NCI-H1930 (cell line): ENCODE results near the gene EFNA1.
"Not testable (repeated sequence)": the region's sequence is repeated elsewhere in the genome, so short reads cannot be mapped to it uniquely, and the experiment has no call there.

Source experiments
- DNase-seq, 2 experiments: peaks; one replicate each; lab custom pipeline; 2025; lab: John Stamatoyannopoulos, UW

The EFNA1 gene

DNA sequence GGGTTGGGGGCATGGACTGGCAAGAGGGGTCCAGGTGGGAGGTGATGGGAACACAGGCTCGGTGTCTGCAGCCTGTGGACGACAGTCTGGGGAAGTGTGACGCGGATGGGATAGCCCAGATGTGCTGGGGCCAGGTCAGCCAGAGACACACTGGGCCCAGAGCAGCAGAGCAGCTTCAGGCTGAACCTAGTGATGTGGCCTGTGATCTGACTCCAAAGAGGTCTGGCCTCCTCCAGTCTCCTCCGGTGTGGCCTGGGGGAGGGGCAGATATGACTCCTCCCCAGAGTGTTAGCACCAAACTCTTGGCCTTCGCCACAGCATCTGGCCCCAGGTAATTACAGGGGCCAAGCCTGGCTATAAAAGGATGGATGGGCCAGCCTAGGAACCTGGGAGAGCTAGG lies 35.5 kb upstream of the EFNA1 start:
- no peak for DNase-seq

DNA sequence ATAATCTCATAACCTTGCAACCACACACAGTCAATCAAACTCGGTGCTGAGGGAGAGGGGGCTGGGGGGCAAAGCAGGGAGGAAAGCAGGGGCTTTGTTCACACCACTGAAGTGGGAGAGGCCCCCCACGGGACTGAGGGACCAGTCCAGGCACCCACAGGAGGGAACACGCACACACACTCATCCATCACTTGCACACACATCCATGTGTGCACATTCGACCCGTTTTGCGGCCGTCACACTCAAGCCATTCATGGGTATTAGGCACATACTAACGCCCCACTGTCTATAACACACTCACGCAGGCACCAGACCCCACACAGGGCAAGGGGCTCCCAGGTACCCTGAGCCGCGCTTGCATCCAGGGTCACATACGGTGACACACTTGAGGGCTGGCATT lies 35.0 kb upstream of the EFNA1 start:
- no peak for DNase-seq

DNA sequence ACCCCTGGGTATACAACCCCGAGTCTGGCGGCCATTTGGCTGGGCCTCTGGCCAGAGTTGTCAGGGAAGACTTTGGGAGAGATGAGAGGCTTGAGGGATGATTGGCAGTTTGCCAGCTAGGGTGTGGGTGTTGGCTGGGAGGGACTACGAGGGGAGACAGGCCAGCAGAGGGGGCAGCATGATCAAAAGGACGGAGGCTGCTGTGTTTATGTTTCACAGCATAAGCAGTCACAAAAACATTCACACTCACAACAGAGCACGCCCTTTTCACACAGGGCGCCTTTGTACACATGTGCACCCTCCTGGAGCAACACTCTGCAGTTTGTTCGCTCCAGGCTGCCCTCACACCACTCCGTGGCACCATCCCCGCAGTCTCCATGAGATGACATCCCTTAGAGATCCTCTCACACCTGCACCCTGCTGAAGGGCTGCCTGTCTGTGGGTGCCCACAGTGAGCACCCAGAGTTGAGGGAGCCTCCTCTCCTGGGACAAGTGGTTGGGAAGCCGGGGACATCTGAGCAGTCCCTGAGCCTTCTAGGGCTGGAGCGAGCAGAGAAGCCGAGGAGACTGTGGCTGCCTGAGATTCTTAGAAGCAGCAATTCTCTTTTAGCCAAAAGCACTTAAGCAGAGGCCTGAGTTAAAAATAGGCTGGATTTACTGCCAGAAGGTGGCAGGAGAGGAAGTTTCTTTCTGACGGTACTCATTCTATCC lies 33.6 kb upstream of the EFNA1 start:
- peak in 1 of 2 experiments; percentile 23 for DNase-seq

DNA sequence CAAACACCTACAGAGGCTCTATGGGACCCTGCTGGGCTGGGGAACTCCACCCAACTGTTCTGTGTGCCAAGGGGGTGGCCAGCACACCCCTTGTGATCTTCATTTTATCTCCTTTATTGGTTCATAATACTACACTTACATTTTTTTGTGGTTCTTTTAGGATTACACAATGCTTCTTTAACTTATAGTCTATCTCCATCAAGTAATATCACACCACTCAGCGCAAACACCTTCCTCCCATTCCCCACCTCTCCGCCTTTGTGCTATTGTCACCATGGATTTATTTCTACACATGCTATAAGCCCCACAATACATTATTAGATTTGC lies 33.1 kb upstream of the EFNA1 start:
- DNase-seq = no peak

DNA sequence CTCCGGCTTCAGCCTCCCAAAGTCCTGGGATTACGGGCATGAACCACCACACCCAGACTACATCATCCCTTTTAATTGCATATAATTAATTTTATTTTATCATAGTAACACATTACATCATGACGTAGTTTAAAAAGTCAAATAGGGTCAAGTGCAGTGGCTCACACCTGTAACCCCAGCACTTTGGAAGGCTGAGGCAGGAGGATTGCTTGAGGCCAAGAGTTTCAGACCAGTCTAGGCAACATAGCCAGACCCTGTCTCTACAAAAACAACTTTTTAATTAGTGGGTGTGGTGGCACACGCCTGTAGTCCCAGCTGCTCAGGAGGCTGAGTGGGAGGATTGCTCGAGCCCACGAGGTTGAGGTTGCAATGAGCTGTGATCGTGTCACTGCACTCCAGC lies 28.3 kb upstream of the EFNA1 start:
- no peak for DNase-seq

DNA sequence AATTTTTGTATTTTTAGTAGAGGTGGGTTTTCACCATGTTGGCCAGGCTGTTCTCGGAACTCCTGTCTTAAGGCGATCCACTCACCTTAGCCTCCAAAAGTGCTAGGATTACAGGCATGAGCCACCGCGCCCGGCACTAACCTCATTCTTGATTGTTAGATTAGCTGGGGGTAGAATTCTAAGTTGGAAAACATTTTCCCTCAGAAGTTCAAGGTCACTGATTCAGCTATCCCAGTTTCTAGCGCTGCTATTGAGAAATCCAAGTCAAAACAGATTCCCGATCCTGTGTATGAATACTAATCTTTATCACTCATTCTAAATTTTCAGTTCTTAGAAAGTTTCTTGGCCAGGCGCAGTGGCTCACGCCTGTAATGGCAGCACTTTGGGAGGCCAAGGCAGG lies 24.4 kb upstream of the EFNA1 start:
- DNase-seq = no peak

DNA sequence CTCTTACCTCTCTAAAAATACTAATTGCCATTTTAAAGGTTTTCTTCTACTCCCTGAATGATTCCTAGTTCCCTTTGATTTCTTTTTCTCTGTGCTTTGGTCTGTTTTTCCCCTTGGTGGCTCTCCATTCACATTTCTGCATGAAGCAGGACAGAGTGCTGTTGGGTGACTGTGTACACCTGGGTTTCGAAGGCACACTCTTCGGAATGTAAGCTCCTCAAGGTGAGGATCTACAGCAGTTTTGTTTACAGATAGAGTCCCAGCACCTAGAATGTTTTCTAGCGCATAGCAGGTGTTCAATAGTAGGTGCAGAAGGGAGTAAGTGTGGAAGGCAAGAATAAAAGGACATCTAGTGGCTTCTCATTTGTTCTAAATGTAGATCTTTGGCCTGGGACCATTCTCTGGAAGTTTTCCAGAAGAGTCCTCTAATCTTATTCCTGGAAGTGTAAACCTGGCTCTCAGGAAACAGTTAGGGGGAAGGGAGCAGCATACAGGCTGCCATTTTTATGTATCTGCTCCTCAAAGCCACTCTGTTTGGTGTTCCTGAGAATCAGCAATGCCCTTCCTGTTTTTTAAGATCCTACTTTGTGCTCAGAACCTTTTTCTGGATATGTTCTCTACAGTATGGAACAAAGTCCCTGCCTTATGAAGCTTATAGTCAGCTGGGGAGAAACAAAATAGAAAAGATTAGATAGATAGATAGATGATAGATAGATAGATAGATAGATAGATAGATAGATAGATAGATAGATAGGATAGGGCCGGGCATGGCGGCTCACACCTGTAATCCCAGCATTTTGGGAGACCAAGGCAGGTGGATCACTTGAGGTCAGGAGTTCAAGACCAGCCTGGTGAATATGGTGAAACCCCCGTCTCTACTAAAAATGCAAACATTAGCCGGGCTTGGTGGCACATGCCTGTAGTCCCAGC lies 22.8 kb upstream of the EFNA1 start:
- DNase-seq = no peak

DNA sequence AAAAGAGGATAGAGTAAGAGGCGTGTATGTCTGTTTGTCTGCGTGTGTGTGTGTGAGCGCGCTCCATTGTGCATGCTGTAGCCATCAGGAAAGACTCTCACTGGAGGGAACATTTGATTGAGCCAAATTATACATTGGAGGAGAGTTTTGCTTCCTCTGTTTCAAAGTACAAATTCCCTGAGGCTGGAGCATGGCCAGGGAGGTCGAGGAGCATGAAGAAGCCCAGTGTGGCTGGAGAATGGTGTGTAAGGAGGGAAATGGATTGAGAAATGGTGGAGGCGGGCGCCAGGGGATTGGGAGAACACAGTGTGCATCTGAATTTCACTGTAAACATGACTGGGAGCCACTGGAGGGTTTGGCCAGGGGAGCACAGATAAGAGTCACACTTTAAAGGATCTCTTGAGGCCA lies 22.1 kb upstream of the EFNA1 start:
- DNase-seq = no peak

DNA sequence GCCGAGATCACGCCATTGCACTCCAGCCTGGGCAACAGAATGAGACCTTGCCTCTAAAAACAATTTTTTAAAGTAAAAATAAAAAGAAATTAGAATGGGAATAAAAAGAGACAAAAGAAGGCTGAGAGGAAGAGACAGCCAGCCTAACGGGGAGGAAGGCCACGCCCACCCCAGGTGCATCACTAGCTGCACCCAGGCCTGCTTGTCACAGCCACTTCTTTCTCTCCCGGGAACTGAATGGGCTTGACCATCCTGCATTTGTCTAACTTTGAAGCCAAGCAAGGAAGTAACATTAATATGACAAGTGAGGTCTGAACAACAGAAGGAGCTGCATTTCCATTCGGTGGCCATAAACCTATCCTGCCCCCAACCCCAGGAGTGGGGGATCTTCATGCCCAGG lies 20.8 kb upstream of the EFNA1 start:
- no peak for DNase-seq

DNA sequence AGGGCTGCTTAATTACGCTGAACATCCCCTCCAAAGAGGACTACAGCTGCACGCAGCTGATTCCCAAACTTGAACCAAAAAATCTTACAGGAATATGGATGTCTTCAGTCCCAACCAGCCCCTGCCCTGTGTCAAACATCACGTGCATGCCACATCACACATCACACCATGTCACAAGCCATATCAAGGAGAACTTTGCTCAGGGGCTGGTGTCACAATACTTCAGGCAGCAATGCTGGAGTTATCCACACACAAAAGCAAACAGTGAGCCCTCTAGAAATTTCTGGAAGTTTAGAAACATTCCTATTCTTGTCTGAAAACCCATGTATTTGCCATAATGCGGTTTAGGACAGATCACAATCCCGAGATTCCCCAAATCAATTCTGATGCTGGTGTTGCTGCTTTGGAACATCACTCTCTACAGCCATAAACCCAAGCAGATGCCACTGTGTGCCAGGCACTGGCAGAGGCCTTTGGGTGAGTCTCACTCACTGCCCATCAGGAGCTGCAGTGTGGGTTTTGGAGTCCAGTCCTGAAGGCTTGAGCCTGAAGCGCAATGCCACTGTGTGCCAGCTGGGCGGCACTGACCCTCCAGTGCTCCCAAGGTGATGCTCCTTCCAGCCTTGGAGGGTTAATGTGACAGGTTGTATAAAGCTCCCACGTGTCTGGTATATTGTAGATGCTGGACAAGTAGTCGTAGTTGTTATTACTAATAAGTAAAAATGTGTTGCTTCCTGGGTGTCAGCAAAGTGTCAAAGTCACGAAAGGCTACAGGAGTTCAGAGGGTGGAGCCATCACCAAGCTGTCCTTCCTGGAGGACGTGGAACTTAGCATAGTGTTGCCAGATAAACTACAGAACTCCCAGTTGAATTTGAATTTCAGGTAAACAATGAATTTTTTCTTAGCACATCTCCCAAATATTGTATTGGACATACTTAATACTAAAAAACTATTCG lies 20.1 kb upstream of the EFNA1 start:
- no peak for DNase-seq

DNA sequence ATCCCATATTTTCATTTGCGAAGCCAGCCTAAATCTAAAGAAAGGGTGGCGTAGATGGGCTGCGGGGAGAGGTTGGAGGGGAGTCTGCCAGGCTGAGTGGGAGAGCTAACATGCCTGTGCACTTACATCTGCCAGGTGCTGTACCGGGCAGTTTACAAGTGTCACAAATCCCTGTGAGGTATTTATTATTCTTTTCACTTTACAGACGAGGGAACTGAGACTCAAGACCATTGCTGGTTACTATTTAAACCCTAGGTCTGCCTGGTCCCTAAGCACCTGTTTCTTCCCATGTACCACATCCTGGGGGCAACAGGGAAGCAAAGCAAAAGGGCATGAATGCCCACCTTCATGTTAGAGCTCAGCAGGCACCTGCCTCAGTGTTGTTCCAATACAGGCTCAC lies 19.4 kb upstream of the EFNA1 start:
- DNase-seq = no peak

DNA sequence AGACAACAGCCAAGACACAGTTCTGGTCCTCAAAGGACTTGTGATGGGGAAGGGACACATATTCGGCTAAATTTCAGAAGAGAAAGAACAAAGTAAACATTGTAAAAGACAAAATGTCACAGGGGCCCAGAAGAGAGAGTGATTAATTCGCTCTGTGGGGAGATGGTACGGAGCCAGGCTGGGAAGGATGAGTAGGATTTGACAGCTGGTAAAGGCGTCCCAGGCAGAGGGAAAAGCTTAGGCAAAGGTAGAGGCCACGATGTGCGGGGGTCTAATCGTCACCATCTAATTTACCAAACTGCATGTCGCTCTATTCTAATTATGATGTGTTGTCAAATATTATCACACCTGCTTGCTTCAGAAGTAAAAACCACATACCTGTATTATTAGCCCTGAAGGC lies 17.3 kb upstream of the EFNA1 start:
- no peak for DNase-seq

DNA sequence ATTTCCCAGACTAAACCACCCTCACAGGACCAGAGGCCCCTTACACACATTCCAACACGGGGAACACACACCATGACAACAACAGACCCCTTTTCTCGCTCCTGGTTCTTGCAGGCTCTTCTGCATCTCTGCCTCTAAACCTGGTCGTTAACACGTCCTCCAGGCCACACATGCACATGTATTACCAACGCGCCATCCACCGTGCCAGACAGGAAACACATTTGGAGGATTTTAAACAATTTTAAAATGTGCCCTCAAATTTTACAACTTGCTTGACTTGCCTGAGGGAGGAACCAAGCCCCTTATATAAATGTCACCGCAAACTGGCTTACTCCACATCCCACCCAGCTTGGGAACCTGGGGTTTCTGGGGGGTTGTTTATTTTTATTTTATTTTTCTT lies 16.9 kb upstream of the EFNA1 start:
- no peak for DNase-seq

DNA sequence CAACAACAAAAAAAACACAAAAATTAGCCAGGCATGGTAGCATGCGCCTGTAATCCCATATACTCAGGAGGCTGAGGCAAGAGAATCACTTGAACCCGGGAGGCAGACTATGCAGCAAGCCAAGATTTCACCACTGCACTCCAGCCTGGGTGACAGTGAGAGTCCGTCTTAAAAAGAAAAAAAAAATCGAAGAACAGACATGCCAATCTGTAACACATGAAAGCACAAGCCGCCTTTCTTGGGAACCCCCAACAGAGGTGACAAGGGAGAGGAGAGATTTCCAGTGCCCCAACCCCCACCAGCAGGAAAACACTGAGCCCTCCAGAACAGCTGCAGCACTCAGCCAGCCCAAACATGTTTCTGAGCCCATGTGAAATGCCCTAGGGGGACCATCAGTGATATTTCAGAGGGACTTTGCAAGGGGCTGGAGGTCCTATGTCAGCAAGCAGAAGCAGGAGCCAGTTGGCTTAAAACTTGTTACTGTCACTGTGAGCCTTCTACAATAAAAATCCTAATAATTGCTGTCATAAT lies 14.2 kb upstream of the EFNA1 start:
- DNase-seq = no peak

DNA sequence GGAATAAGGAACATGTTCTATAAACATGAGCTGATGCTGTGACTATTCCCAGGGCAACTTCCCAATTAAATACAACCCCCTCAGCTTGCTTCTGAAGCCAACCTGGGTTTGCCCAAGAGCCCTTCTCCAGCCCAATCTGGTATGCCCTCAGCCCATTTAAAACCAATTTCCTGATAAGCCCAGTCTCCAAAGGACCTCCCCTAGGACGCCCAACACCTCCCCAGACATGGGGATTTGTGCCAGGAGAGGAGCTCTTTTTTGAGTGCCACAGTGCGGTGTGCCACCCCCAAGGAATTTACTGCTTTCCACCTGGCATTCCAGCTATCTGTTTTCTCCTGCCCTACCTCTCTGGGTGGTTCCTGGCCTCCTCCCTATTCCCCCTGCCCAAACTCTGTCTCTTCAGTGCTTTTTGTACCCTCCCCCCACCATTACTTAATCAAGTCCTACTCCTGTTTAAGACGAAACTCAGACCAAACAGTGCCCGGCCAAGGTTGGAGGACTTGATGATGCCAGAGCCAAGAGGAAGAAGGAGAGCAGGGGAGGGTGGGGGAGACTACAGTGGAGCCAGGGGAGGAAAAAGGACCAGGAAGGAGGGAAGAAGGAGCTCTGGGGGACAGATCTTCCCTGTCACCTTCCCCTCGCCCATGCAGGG lies 11.4 kb upstream of the EFNA1 start:
- no peak for DNase-seq

DNA sequence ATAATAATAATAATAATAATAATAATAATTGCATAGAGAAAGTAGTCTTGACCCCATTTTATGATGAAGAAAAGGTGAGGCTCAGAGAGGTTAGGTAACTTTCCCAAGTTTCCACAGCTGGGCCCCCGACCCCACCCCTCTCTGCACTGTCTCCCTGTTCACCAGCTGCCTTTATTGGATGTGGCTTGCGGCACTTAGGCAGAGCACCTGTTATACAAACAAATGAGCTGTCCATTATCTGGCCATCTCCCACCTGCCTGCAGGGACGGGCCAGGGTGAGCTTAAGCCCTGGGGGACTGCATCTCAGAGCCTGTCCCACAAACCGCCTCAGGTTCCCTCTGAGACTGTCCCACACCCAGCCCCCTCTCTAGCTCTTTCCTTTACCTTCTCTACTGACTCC lies 10.1 kb upstream of the EFNA1 start:
- DNase-seq = no peak

DNA sequence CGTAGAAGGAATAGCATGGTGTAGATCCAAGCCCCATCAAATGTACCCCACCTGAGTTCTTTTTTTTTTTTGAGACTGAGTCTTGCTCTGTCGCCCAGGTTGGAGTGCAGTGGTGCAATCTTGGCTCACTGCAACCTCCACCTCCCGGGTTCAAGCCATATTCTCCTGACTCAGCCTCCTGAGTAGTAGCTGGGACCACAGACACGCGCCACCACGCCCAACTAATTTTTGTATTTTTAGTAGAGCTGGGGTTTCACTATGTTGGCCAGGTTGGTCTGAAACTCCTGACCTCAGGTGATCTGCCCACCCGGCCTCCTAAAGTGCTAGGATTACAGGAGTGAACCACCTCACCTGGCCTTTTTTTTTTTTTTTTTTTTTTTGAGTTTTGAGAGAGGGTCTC lies 9.6 kb upstream of the EFNA1 start:
- DNase-seq = not testable (repeated sequence)

DNA sequence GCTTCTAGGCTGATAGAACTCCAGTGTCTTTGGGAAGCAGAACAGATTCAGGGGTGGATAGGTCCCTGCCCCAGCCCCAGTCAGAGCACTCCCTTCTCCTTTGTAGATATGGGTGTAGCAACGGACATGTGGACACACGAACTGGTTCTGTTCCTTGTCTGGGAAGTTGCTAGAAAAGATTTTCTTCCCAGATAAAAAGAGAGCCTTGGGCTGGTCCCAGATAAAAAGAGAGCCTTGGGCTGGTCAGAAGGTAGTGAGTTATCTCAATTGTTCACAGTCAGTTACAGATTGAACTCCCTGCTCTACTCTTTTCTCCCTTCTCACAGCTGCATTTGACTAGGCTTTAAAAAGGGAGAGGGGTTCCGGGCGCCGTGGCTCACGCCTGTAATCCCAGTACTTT lies 7.4 kb upstream of the EFNA1 start:
- no peak for DNase-seq

DNA sequence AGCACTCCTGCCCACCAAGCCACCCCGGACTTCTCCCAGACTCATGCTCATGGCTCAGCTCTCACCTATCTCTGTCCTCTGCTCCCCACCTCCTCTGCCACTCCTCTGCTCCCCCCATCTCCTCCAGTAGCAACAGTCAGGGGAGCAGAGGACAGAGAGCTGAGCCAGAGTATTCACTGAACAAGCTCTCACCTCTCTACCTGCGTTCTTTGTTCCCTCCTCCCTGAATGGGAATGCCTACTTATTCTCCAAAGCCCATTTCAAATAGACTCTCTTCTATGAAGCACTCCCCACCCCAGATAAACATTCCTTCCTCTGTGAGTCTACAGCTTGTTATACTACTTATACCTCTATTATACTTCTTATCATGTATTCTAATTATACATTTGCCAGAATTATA lies 6.4 kb upstream of the EFNA1 start:
- no peak for DNase-seq

DNA sequence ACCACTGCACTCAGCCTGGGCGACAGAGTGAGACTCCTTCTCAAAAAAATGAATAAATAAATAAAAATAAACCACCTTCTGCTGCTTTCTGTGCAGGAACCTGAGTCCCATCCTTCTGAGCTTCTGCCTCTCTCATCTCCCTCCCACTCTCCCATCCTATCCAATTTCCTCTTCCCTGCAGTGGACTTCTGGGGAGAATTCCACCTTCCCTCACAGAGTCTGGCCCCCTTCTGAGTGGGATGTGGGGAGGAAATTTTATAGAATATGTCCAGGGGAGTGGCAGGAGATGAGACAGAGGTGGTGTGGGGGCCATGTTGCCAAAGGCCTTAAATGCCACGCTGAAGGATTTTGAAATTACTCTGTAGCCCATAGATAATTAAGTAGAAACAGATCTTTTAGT lies 5.4 kb upstream of the EFNA1 start:
- no peak for DNase-seq

DNA sequence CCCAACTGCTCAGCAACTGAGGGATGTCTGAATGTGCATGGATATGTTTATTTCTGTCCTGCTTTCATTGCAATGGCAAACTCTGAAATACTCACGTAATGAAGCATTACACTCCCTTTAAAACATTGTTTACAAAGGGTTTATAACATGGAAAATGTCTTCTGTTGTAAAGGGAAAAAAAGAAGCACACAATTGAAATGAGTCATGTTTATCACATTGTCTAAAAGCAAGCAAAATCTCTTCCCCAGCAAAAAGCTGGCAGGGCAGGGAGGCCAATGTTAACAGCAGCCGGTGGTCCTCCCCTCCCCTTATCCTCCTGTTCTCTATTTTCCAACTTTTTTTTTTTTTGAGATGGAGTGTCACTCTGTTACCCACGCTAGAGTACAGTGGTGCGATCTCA lies 3.9 kb upstream of the EFNA1 start:
- no peak for DNase-seq
